Measurements from ENCODE around the gene RAPGEF2. TPM values are rescaled to one million over a fixed set of nuclear protein-coding genes. Genes with fewer than 3 reads are reported as not detected.

Gene RAPGEF2
- total RNA-seq, 6 experiments from 2014 or later = 22.2 to 36.4 (median 31.5) TPM

DNA sequence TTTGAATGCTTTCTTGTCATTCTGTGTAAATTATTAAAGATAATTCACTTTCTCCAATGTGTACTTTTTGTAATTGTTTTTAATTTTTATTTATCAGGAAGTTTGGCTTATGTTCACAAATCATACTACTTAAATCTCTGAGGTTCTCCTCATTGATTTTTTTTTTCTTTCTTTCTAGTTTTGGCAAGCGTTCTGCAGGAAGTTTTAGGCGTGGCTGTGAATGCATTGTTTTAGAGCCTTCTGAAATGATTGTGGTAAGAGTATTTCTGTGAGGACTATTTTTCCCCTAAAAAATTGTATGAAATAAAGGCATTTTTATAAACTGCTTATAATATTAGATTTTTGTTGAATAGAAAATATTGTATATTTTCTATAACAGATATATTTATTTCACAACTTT, 135.8 kb downstream of the RAPGEF2 start:
- TF ChIP-seq, protein P1, sequence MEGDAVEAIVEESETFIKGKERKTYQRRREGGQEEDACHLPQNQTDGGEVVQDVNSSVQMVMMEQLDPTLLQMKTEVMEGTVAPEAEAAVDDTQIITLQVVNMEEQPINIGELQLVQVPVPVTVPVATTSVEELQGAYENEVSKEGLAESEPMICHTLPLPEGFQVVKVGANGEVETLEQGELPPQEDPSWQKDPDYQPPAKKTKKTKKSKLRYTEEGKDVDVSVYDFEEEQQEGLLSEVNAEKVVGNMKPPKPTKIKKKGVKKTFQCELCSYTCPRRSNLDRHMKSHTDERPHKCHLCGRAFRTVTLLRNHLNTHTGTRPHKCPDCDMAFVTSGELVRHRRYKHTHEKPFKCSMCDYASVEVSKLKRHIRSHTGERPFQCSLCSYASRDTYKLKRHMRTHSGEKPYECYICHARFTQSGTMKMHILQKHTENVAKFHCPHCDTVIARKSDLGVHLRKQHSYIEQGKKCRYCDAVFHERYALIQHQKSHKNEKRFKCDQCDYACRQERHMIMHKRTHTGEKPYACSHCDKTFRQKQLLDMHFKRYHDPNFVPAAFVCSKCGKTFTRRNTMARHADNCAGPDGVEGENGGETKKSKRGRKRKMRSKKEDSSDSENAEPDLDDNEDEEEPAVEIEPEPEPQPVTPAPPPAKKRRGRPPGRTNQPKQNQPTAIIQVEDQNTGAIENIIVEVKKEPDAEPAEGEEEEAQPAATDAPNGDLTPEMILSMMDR (IDR thresholded peaks at IDR 0.05) = no peak
- Mint-ChIP-seq H3K4me1 (ENCODE audit: low read depth) (peaks cover 19% of the 10 kb centered on the region), H3K27ac (no peak overlapping the region), H3K4me3 (no peak overlapping the region), H3K27me3 (ENCODE audit: insufficient read depth) (no peaks in the 10 kb centered on the region), H3K36me3 (ENCODE audit: low read depth) (peaks cover 16% of the 10 kb centered on the region), H3K9me3 (no peaks in the 10 kb centered on the region)
- no peak for DNase-seq

DNA sequence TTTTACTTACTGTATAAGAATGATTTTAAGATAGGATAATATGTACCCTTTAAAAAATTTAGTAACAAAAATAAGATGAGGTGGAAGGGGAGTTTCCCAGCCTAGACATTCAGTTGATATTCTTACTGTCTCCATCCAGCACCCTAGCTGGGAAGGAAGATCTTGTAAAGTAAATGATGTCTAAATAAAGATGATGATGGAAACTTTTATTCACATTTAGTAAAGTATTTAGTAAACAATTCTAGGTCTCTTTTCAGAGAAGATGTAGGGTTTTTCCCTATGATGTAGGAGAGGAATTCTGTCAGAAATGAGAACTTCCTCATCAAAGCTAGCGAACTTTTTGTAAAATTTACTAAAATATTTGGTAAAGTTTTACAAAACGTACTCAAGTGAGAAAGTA, 136.8 kb downstream of the RAPGEF2 start:
- peaks cover 19% of the 10 kb centered on the region for H3K4me1 Mint-ChIP-seq (ENCODE audit: low read depth)
- TF ChIP-seq, protein P1 (IDR thresholded peaks at IDR 0.05) = no peak
- H3K4me3 Mint-ChIP-seq = no peak overlapping the region
- no peaks in the 10 kb centered on the region for H3K27me3 Mint-ChIP-seq (ENCODE audit: insufficient read depth)
- H3K9me3 Mint-ChIP-seq = no peaks in the 10 kb centered on the region
- no peak for DNase-seq
- no peak overlapping the region for H3K27ac Mint-ChIP-seq
- H3K36me3 Mint-ChIP-seq (ENCODE audit: low read depth) = peaks cover 16% of the 10 kb centered on the region

DNA sequence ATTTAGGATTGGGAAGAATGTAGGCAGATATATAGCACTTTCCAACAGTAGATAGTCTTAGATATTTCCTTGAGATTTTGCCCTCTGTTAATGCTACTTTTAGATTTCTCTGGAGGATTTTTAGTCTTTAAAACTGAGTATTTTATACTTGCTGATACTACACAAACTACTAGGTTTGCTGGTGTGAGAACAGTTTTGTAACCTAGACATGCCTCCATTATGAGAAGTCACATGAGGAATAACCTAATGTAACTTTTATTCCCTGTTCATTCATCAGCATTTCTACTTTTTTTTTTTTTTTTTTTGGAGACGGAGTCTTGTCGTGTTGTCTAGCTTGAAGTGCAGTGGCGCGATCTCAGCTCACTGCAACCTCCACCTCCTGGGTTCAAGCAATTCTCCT, 137.2 kb downstream of the RAPGEF2 start:
- DNase-seq = no peak
- Mint-ChIP-seq H3K36me3 (ENCODE audit: low read depth) (peaks cover 15% of the 10 kb centered on the region), H3K9me3 (no peaks in the 10 kb centered on the region), H3K4me1 (ENCODE audit: low read depth) (peaks cover 17% of the 10 kb centered on the region), H3K27ac (no peak overlapping the region), H3K4me3 (no peak overlapping the region), H3K27me3 (ENCODE audit: insufficient read depth) (no peaks in the 10 kb centered on the region)
- TF ChIP-seq, protein P1 (IDR thresholded peaks at IDR 0.05) = no peak

DNA sequence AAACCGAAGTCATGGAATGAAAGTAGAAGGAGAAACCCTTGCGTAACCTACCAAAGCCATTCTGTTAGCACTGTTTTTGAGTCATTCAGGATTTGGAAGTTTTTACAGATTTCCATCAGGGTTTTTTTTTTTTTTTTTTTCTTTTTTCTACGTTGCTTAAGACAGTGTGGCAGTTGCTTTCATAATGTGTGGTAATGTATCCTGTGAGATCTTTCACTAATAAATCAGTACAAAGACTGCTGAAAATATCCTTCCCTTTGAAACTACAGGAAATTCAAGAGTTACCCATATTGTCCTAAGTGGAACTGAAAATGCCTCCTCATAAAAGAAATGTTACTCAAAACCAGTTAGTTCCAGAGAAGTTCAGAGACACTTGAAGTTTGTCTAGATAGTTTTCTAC, 137.8 kb downstream of the RAPGEF2 start:
- H3K27ac Mint-ChIP-seq = no peak overlapping the region
- peaks cover 10% of the 10 kb centered on the region for H3K36me3 Mint-ChIP-seq (ENCODE audit: low read depth)
- TF ChIP-seq, protein P1 (IDR thresholded peaks at IDR 0.05) = no peak
- H3K4me3 Mint-ChIP-seq = no peak overlapping the region
- no peaks in the 10 kb centered on the region for H3K9me3 Mint-ChIP-seq
- H3K4me1 Mint-ChIP-seq (ENCODE audit: low read depth) = peaks cover 11% of the 10 kb centered on the region
- no peaks in the 10 kb centered on the region for H3K27me3 Mint-ChIP-seq (ENCODE audit: insufficient read depth)
- no peak for DNase-seq

DNA sequence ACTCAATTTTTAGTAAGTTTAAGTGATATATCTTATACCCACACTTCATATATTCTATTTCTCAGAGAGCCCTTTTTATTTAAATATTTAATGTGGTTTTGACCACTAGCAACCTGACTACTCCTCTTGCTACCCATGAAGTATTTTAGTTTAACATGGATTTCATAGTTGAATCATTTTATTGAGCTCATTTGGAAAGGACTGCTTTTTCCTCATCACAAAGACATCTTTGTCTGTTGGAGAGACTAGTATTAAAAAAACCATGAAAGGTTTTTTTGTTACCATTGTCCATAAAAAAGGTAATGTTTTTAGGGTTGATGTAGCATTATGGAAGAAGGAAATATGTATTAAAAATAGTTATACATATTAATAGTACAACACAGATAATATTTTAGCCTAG, 139.5 kb downstream of the RAPGEF2 start:
- Mint-ChIP-seq H3K27ac (no peak overlapping the region), H3K4me3 (no peak overlapping the region), H3K9me3 (no peaks in the 10 kb centered on the region), H3K27me3 (ENCODE audit: insufficient read depth) (no peaks in the 10 kb centered on the region), H3K4me1 (ENCODE audit: low read depth) (peaks cover 5% of the 10 kb centered on the region; the same call in 1 of the 2 replicates), H3K36me3 (ENCODE audit: low read depth) (peaks cover 7% of the 10 kb centered on the region; the same call in 1 of the 2 replicates)
- no peak for DNase-seq
- TF ChIP-seq, protein P1 (IDR thresholded peaks at IDR 0.05) = no peak
